GM23248 (cell line): ENCODE data around the gene VWF. TPM values are rescaled to one million over a fixed set of nuclear protein-coding genes. Genes with fewer than 3 reads are reported as not detected.

ENCODE experiments used
- DNase-seq: peaks from one replicate; pipeline ENCODE4 v3.0.0-alpha.2; 2015
- H2AFZ ChIP-seq: fragments of 200-600 bp; sonication (generic); 2 replicates; pipeline ENCODE4 v1.6.1; 2016; ENCODE audit warnings: antibody characterized with exemption
- H3F3A ChIP-seq: fragments of 200-600 bp; sonication (generic); 2 replicates; pipeline ENCODE4 v1.6.1; 2016; ENCODE audit warnings: mild to moderate bottlenecking, antibody characterized with exemption, mixed run types; ENCODE audit not compliant: insufficient read depth
- H3K27ac ChIP-seq: fragments of 200-600 bp; sonication (generic); 2 replicates; pipeline ENCODE4 v1.5.1; 2016; ENCODE audit warnings: mild to moderate bottlenecking
- H3K27me3 ChIP-seq: fragments of 200-600 bp; sonication (generic); replicated peaks from 2 replicates; pipeline ENCODE4 v1.6.1; 2016; ENCODE audit warnings: mild to moderate bottlenecking; ENCODE audit not compliant: insufficient read depth
- H3K36me3 ChIP-seq: fragments of 200-600 bp; sonication (generic); 2 replicates; pipeline ENCODE4 v1.6.1; 2016; ENCODE audit warnings: low read depth, mild to moderate bottlenecking
- H3K4me1 ChIP-seq: fragments of 200-600 bp; sonication (generic); 2 replicates; pipeline ENCODE4 v1.6.1; 2016; ENCODE audit warnings: mild to moderate bottlenecking; ENCODE audit not compliant: insufficient read depth
- H3K4me2 ChIP-seq: fragments of 200-600 bp; sonication (generic); one replicate; pipeline ENCODE4 v1.6.1; 2016; ENCODE audit warnings: mild to moderate bottlenecking; ENCODE audit not compliant: unreplicated experiment
- H3K4me3 ChIP-seq: fragments of 200-600 bp; sonication (generic); 2 replicates; pipeline ENCODE4 v1.5.1; 2016; ENCODE audit warnings: mild to moderate bottlenecking
- H3K79me2 ChIP-seq: fragments of 200-600 bp; sonication (generic); 2 replicates; pipeline ENCODE4 v1.6.1; 2016; ENCODE audit warnings: mild to moderate bottlenecking; ENCODE audit not compliant: insufficient read depth
- H3K9ac ChIP-seq: fragments of 200-600 bp; sonication (generic); 2 replicates; pipeline ENCODE4 v1.6.1; 2016; ENCODE audit warnings: mild to moderate bottlenecking
- H3K9me2 ChIP-seq: fragments of 200-600 bp; sonication (generic); 2 replicates; pipeline ENCODE4 v1.6.1; 2016; ENCODE audit warnings: mixed run types, mild to moderate bottlenecking, moderate library complexity; ENCODE audit not compliant: insufficient read depth
- H3K9me3 ChIP-seq: fragments of 200-600 bp; sonication (generic); one replicate; pipeline ENCODE4 v1.6.1; 2017; ENCODE audit warnings: low read depth
- H4K20me1 ChIP-seq: fragments of 200-600 bp; sonication (generic); 2 replicates; pipeline ENCODE4 v1.6.0; 2016; ENCODE audit not compliant: insufficient read depth
- EZH2 ChIP-seq: fragments of 200-600 bp; sonication (generic); IDR thresholded peaks from 2 replicates; pipeline ENCODE4 v1.6.1; 2018; ENCODE audit warnings: antibody characterized with exemption, mild to moderate bottlenecking; ENCODE audit not compliant: insufficient read depth, poor library complexity, severe bottlenecking
- EZH2phosphoT487 ChIP-seq: fragments of 200-600 bp; sonication (generic); IDR thresholded peaks from 2 replicates; pipeline ENCODE4 v1.6.1; 2018; ENCODE audit warnings: antibody characterized with exemption, moderate library complexity, mild to moderate bottlenecking, low read depth; ENCODE audit not compliant: insufficient read depth
- WGBS, 2 experiments: methylation state at CpG; one replicate each; pipeline ENCODE4 v1.1.6; 2015 to 2017; ENCODE audit warnings: low lambda C conversion rate in 2 of 2, low coverage in 1 of 2; ENCODE audit errors: missing lambda C conversion rate in 2 of 2; 5-methylcytosine and 5-hydroxymethylcytosine counted together
- in situ Hi-C: fragments of 300-500 bp; cut with MboI; formaldehyde crosslinking; loops from 2 replicates; pipeline ENCODE4 v1.15.0; 2020
- polyA plus RNA-seq: library from polyadenylated mRNA; unstranded; fragments of >200 nt; fragmentation: Nextera tagmentation; extraction: Ambion mirVana; gene quantifications from 2 replicates; pipeline ENCODE4 v1.2.1, GENCODE V29; 2016
- total RNA-seq: library from RNA; depleted of rRNA; stranded (reverse); fragments of >200 nt; shearing (Covaris generic); gene quantifications from 2 replicates; pipeline ENCODE4 v1.2.3, GENCODE V29; 2014

Gene VWF
- total and polyA plus RNA-seq, 2 experiments from 2014 or later: 0.14 TPM; not detected in 1

DNA sequence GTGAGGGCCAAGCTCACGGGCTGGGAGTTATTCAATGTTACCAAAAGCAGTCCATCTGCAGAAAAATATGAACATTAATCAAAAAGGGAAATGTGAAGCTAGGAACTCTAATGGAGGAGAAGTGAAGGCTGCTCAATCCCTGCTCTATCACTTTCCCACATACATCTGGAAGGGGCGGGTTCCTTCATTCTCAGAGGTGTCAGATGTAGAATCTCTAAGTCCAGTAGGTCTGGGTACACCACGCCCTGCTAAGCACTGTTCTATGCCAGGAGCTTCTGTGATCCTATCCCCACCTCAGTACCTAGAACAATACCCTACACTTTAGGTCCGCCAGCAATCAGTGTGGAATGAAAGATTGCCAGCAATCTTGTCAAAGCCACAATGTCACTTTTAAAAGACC lies 142.4 kb downstream of the VWF start:
- no peak overlapping the region for H3K4me3 ChIP-seq
- in situ Hi-C loops: loop anchor here (10.0 kb wide), 2 partner anchors 63 to 303 kb away; no protein-coding TSS in a partner anchor
- no peaks in the 10 kb centered on the region for H3K9me3 ChIP-seq
- WGBS, 2 experiments: 58 to 60% methylated on average over 4 of the region's 4 CpGs
- H2AFZ ChIP-seq: no peak overlapping the region
- no peak for TF ChIP-seq EZH2phosphoT487
- no peak for TF ChIP-seq EZH2
- H3K4me1 ChIP-seq: no peaks in the 10 kb centered on the region
- no peaks in the 10 kb centered on the region for H3F3A ChIP-seq
- H3K27me3 ChIP-seq: peaks cover 1% of the 10 kb centered on the region
- H3K4me2 ChIP-seq: no peak overlapping the region
- no peaks in the 10 kb centered on the region for H3K79me2 ChIP-seq
- no peaks in the 10 kb centered on the region for H4K20me1 ChIP-seq
- no peak for DNase-seq
- no peaks in the 10 kb centered on the region for H3K9me2 ChIP-seq
- H3K9ac ChIP-seq: no peak overlapping the region
- no peaks in the 10 kb centered on the region for H3K36me3 ChIP-seq
- no peak overlapping the region for H3K27ac ChIP-seq

- H3K9ac ChIP-seq: no peak overlapping the region
- H3K27ac ChIP-seq: no peak overlapping the region
- H3K4me2 ChIP-seq: no peak overlapping the region
- DNase-seq: no peak
- no peaks in the 10 kb centered on the region for H4K20me1 ChIP-seq
- H3K4me1 ChIP-seq: no peaks in the 10 kb centered on the region
- no peaks in the 10 kb centered on the region for H3K9me2 ChIP-seq
- TF ChIP-seq EZH2phosphoT487: no peak
- no peak for TF ChIP-seq EZH2
- no peaks in the 10 kb centered on the region for H3K36me3 ChIP-seq
- H3K79me2 ChIP-seq: no peaks in the 10 kb centered on the region
- in situ Hi-C loops: no loop called here
- WGBS, 2 experiments: 36 to 38% methylated on average over 6 of the region's 6 CpGs
- H3K4me3 ChIP-seq: no peak overlapping the region
- no peaks in the 10 kb centered on the region for H3F3A ChIP-seq
- no peaks in the 10 kb centered on the region for H3K9me3 ChIP-seq
- H2AFZ ChIP-seq: no peak overlapping the region
- H3K27me3 ChIP-seq: peaks cover 19% of the 10 kb centered on the region
Observed at GRCh38 chr12:5977556-5977955, 146.9 kb downstream of the VWF start.

GRCh38 chr12:5976711-5977110 lies 147.8 kb downstream of the VWF start:
- Histone ChIP-seq H3K4me3 (no peak overlapping the region), H3K4me1 (no peaks in the 10 kb centered on the region), H3K9me3 (no peaks in the 10 kb centered on the region), H3K27me3 (peaks cover 24% of the 10 kb centered on the region), H3F3A (no peaks in the 10 kb centered on the region), H3K36me3 (no peaks in the 10 kb centered on the region), H4K20me1 (no peaks in the 10 kb centered on the region), H3K9me2 (no peaks in the 10 kb centered on the region), H3K4me2 (no peak overlapping the region), H3K79me2 (no peaks in the 10 kb centered on the region), H3K27ac (no peak overlapping the region), H3K9ac (no peak overlapping the region), H2AFZ (no peak overlapping the region)
- no peak for TF ChIP-seq EZH2phosphoT487
- TF ChIP-seq EZH2: no peak
- WGBS, 2 experiments: 5 to 7% methylated on average over 6 of the region's 6 CpGs
- in situ Hi-C loops: no loop called here
- no peak for DNase-seq

DNA sequence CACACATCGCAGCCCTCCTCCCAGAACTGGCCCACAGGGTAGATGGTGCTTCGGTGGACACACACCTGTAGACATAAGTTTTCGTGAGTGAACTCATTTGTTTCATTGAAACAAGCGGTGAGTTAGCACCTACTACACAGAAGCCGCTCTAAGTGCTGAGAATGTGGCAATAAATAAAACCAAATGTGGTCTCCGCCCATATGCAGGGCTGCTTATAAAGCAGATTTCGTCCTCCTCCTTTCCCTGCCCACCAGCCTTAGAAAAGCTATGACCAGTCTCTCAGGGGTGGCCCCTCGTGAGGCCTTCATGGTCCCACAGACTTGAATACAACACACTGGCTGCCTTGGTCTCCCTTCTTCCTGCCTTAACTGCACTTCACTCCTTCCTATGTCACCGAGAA lies 148.3 kb downstream of the VWF start:
- Histone ChIP-seq H3K4me1 (no peaks in the 10 kb centered on the region), H3K36me3 (no peaks in the 10 kb centered on the region), H4K20me1 (no peaks in the 10 kb centered on the region), H2AFZ (no peak overlapping the region), H3K27me3 (peaks cover 25% of the 10 kb centered on the region), H3K9ac (no peak overlapping the region), H3K4me3 (no peak overlapping the region), H3K79me2 (no peaks in the 10 kb centered on the region), H3F3A (no peaks in the 10 kb centered on the region), H3K27ac (no peak overlapping the region), H3K9me3 (no peaks in the 10 kb centered on the region), H3K9me2 (no peaks in the 10 kb centered on the region), H3K4me2 (no peak overlapping the region)
- 54 to 57% methylated on average over 9 of the region's 9 CpGs for WGBS, 2 experiments
- no peak for DNase-seq
- no peak for TF ChIP-seq EZH2phosphoT487
- TF ChIP-seq EZH2: no peak
- in situ Hi-C loops: no loop called here

DNA sequence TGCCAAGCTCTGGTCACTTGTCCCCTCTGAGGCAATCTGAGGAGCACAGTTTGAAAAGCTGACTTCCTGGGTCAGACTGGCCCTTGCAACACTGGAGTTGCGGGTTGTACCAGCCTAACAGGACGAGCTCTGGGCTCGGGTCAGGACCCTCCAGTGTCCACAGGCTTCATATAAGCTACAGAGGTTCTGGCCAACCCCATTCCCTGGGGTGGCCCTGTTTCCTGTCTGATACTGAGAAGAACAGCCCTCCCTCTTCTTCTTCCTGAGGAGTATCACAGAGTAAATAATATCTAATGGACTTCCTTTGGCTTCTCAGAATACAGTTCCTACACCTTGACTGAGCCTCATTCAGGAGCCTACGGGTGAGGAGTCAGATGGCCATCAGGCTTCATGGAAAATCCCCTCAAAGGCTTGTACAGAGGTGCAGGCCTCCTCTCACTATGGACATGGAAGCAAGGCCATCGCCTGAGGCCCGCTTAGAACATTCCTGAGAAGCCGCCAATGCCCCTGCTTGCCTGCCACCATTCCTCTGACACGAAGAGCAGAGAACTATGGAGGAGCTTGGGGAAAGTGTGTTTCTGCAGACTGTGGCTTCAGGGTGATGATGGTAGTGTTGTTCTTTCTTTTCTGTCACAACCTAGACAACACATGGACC lies 150.9 kb downstream of the VWF start:
- Histone ChIP-seq H3K79me2 (no peaks in the 10 kb centered on the region), H3F3A (no peaks in the 10 kb centered on the region), H3K4me3 (no peak overlapping the region), H3K4me2 (no peak overlapping the region), H3K27ac (no peak overlapping the region), H3K36me3 (no peaks in the 10 kb centered on the region), H4K20me1 (no peaks in the 10 kb centered on the region), H3K9me2 (no peaks in the 10 kb centered on the region), H3K9me3 (no peaks in the 10 kb centered on the region), H3K9ac (no peak overlapping the region), H2AFZ (no peak overlapping the region), H3K4me1 (no peaks in the 10 kb centered on the region), H3K27me3 (peaks cover 25% of the 10 kb centered on the region)
- in situ Hi-C loops: no loop called here
- no peak for DNase-seq
- TF ChIP-seq EZH2: no peak
- no peak for TF ChIP-seq EZH2phosphoT487
- 65 to 67% methylated on average over 8 of the region's 8 CpGs for WGBS, 2 experiments
